ENCODE measurements around the gene PSMB10.

Gene PSMB10

DNA sequence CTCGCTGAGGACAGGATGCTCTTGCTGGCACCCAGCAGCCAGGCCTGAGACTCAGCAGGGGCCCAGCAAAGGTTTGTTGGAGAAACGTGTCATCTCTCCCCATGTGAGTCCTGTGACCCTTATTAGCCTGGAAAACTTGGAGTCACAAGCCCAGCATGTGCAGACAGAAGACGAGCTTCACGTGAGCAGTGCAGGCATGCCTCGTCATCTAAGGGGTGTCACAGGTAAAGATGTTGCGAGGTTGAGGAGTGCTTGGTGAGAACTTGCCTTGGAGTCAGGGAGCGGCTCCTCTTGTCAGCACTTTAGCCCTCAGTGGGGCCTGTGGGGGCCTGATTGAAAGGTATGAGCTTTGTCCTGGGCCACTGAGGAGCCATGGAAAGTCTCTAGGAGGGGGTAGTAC, 2.8 kb downstream of the PSMB10 start:
- TF ChIP-seq, protein P1, sequence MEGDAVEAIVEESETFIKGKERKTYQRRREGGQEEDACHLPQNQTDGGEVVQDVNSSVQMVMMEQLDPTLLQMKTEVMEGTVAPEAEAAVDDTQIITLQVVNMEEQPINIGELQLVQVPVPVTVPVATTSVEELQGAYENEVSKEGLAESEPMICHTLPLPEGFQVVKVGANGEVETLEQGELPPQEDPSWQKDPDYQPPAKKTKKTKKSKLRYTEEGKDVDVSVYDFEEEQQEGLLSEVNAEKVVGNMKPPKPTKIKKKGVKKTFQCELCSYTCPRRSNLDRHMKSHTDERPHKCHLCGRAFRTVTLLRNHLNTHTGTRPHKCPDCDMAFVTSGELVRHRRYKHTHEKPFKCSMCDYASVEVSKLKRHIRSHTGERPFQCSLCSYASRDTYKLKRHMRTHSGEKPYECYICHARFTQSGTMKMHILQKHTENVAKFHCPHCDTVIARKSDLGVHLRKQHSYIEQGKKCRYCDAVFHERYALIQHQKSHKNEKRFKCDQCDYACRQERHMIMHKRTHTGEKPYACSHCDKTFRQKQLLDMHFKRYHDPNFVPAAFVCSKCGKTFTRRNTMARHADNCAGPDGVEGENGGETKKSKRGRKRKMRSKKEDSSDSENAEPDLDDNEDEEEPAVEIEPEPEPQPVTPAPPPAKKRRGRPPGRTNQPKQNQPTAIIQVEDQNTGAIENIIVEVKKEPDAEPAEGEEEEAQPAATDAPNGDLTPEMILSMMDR (IDR thresholded peaks at IDR 0.05; ENCODE audit: low read depth, low read length): no peak
- H3K36me3 ChIP-seq: no peaks in the 10 kb centered on the region; the same call in 1 of the 2 replicates
- H3K4me1 ChIP-seq: no peaks in the 10 kb centered on the region; the same call in 1 of the 2 replicates

DNA sequence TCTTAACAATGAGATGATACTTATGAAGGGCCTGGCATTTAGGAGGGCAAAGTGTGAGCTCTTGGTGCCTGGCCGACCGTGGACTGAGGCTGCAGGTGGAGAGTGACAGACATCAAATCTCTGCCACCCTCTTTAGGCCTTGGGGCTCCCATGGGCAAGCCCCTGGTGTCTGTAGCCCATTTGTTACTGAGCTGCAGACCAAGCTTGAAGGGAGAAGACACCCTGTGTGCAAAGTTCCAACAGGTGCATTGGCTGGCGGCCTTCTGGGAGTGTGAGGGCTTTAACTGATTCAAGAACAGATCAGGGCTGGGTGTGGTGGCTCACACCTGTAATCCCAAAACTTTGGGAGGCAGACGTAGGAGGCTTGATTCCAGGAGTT, 4.2 kb downstream of the PSMB10 start:
- Histone ChIP-seq H3K4me3 (ENCODE audit: low read depth, low read length) (no peak overlapping the region), H3K36me3 (peaks cover 3% of the 10 kb centered on the region; the same call in 1 of the 2 replicates), H3K9me3 (no peaks in the 10 kb centered on the region), H3K27me3 (no peaks in the 10 kb centered on the region), H3K4me1 (peaks cover 3% of the 10 kb centered on the region; the same call in 1 of the 2 replicates)
- TF ChIP-seq, protein P1 (IDR thresholded peaks at IDR 0.05; ENCODE audit: low read depth, low read length): no peak
- no peak for DNase-seq

More for the DNA sequence above, 2.8 kb downstream of the PSMB10 start:
- Histone ChIP-seq H3K27me3 (no peaks in the 10 kb centered on the region), H3K4me3 (ENCODE audit: low read depth, low read length) (no peak overlapping the region; the same call in 1 of the 2 replicates), H3K9me3 (no peaks in the 10 kb centered on the region)
- no peak for DNase-seq

DNA sequence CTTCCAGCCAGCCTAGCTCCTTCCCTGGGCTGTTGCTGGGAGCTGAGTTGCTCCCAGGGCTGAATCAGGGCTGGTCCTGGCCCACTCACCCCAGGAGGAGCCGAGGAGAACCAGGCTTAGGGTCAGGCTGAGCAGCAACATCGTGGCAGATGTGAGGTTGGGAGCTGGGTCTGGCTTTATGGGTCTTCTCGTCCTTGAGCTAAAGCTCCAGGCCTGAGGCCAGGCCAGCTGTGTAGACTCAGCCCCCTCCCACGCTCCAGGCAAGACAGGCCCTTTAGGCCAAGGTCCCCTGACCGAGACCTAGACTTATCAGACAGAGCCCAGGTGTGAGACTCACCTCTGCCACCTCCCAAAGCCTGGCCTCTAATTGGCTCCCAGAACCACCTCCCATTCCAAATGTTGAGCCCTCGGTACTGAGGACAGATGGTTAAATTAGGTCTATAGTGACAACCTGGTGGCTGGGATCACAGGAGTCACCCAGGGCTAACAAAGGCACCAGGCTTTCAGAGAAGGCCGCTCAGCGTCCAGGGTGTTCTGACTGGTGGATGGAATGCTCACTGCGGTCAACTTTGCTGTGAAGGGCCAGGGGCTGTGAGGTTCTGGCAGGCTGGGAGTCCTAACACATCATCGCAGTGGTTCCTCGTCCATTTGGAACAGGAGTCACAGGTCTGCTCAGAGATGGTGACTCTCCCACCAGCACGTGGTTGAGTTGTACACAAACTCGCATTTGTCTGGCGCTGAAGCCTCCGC, 4.8 kb downstream of the PSMB10 start, which contains the start of gene CTRL:
TSS of gene CTRL (minus strand) at position 151 of the 750 bp plus-strand sequence. CDS start at position 141, 10 bp downstream.
- DNase-seq: peak; percentile 13
- Histone ChIP-seq H3K9me3 (no peaks in the 10 kb centered on the region), H3K36me3 (peaks cover 5% of the 10 kb centered on the region; the same call in 1 of the 2 replicates), H3K27me3 (no peaks in the 10 kb centered on the region), H3K4me3 (ENCODE audit: low read depth, low read length) (no peak within 1 kb of the TSS), H3K4me1 (peaks cover 5% of the 10 kb centered on the region)
- TF ChIP-seq, protein P1 (IDR thresholded peaks at IDR 0.05; ENCODE audit: low read depth, low read length): 0 out of 2 replicates have a peak, but pooled peaks have one; percentile 10

DNA sequence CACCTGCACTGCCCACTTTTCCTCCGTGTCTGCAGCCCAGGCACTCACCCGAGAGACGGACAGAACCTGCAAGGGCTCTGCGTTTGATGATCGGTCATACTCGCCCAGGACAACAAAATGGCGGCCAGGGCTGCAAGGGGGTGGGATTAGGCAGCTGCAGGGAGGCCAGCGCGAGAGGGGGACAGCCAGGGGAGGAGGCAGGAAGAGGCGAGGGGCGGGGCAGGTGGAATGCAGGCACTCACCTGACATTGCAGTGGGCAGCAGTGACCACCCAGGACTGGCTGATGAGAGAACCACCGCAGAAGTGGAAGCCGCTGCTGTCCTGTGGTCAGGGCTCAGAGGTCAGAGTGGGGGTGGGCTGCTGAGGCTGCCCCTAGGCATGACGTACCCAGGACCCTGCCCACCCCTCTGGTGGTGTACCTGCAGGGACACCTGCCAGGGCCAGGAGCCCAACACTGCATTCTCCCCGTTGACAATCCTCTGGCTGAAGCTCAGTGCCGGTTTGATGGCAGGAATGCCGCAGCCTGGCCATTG, 5.9 kb downstream of the PSMB10 start:
- no peaks in the 10 kb centered on the region for H3K27me3 ChIP-seq
- H3K9me3 ChIP-seq: no peaks in the 10 kb centered on the region
- DNase-seq: peak; percentile 9
- peaks cover 15% of the 10 kb centered on the region for H3K4me1 ChIP-seq
- TF ChIP-seq, protein P1 (IDR thresholded peaks at IDR 0.05; ENCODE audit: low read depth, low read length): no peak
- no peak overlapping the region for H3K4me3 ChIP-seq (ENCODE audit: low read depth, low read length)
- peaks cover 5% of the 10 kb centered on the region; the same call in 1 of the 2 replicates for H3K36me3 ChIP-seq

DNA sequence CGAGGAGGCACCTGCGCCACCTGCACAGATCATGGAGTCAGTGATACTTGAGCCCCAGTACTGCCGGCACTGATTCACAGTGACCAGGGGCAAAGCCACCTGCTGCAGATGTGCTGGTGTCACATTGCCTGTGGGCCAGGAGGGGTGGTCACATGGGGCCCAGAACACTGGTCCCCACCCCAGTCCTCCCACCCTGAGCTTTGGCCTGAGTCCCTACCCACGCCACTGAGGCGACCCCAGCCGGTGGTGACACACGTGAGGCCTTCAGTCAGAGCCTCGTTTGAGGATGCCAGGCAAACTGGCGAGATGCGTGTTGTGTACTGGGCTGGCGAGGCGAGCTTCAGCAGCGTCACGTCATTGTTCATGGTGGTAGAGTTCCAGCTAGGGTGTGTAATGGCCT, 6.5 kb downstream of the PSMB10 start:
- Histone ChIP-seq H3K9me3 (no peaks in the 10 kb centered on the region), H3K27me3 (no peaks in the 10 kb centered on the region), H3K36me3 (peaks cover 5% of the 10 kb centered on the region; the same call in 1 of the 2 replicates), H3K4me1 (peaks cover 19% of the 10 kb centered on the region), H3K4me3 (ENCODE audit: low read depth, low read length) (no peak overlapping the region)
- TF ChIP-seq, protein P1 (IDR thresholded peaks at IDR 0.05; ENCODE audit: low read depth, low read length): no peak
- DNase-seq: peak; percentile 6
